GM18520 (cell line): Measurements from ENCODE around the gene SERPINA12.
"Not testable (repeated sequence)": the region's sequence is repeated elsewhere in the genome, so short reads cannot be mapped to it uniquely, and the experiment has no call there.

Experiments
- ATAC-seq: cut with Tn5 transposase; IDR thresholded peaks from one replicate; pipeline ENCODE4 v1.9.1; 2021; ENCODE audit not compliant: unreplicated experiment

SERPINA12 gene

GRCh38 chr14:94538070-94538740, 28.9 kb upstream of the SERPINA12 start:
- no peak for ATAC-seq

GRCh38 chr14:94536836-94537235, 27.6 kb upstream of the SERPINA12 start:
- ATAC-seq, result no peak

- no peak for ATAC-seq
These were observed 26.2 kb upstream of the SERPINA12 start for GRCh38 chr14:94535506-94535905.

- no peak for ATAC-seq
These were observed 23.2 kb upstream of the SERPINA12 start for GRCh38 chr14:94532447-94532846.

- no peak for ATAC-seq
These were observed 21.9 kb upstream of the SERPINA12 start for GRCh38 chr14:94531187-94531586.

- ATAC-seq, result no peak
These were observed 14.8 kb upstream of the SERPINA12 start for GRCh38 chr14:94524093-94524492.

GRCh38 chr14:94523265-94523664, 14.0 kb upstream of the SERPINA12 start:
- ATAC-seq, result no peak

- ATAC-seq, result no peak
These were observed 13.0 kb upstream of the SERPINA12 start for GRCh38 chr14:94522115-94522724.

GRCh38 chr14:94521375-94522114, 12.3 kb upstream of the SERPINA12 start:
- no peak for ATAC-seq

GRCh38 chr14:94517641-94518257, 8.5 kb upstream of the SERPINA12 start:
- no peak for ATAC-seq

GRCh38 chr14:94517248-94517640, 8.0 kb upstream of the SERPINA12 start:
- ATAC-seq, result no peak

- ATAC-seq, result no peak
These were observed 6.6 kb upstream of the SERPINA12 start for GRCh38 chr14:94515856-94516255.

- no peak for ATAC-seq
These were observed 6.2 kb upstream of the SERPINA12 start for GRCh38 chr14:94515426-94515825.

GRCh38 chr14:94514351-94514750, 5.1 kb upstream of the SERPINA12 start:
- ATAC-seq, result no peak

- ATAC-seq, result not testable (repeated sequence)
These were observed 1.2 kb upstream of the SERPINA12 start for GRCh38 chr14:94510481-94510880.

- ATAC-seq, result no peak
These were observed 3.6 kb downstream of the SERPINA12 start for GRCh38 chr14:94505641-94506040.

- ATAC-seq, result no peak
These were observed 4.1 kb downstream of the SERPINA12 start for GRCh38 chr14:94505206-94505605.

- ATAC-seq, result no peak
These were observed 7.4 kb downstream of the SERPINA12 start for GRCh38 chr14:94501588-94502516.

GRCh38 chr14:94500264-94500663, 9.0 kb downstream of the SERPINA12 start:
- ATAC-seq, result no peak

- no peak for ATAC-seq
These were observed 9.6 kb downstream of the SERPINA12 start for GRCh38 chr14:94499673-94500072.

GRCh38 chr14:94498215-94498614, 11.1 kb downstream of the SERPINA12 start:
- ATAC-seq, result no peak
